Activated CD4-positive, alpha-beta memory T cell treated with anti-CD3 and anti-CD28 coated beads for 36 hours (primary cell): Measurements from ENCODE around the gene TEX2. TPM values are rescaled to one million over a fixed set of nuclear protein-coding genes. Genes with fewer than 3 reads are reported as not detected.

ENCODE experiments used
- CTCF ChIA-PET: fragments of 350-600 bp; sonication (Branson Sonifier 250); formaldehyde crosslinking; loops from one replicate; lab custom pipeline; 2021; ENCODE audit warnings: antibody characterized with exemption, inconsistent platforms; lab: Charles Lee
- POLR2A ChIA-PET: fragments of 350-600 bp; sonication (Branson Sonifier 250); formaldehyde crosslinking; loops from one replicate; lab custom pipeline; 2021; ENCODE audit warnings: antibody characterized with exemption; lab: Charles Lee
- DNase-seq: peaks from one replicate; pipeline ENCODE4 v3.0.0-alpha.2; 2020
- H3K27ac Mint-ChIP-seq: one replicate; pipeline ENCODE4 v1.8.0; 2021; ENCODE audit warnings: mixed read lengths
- H3K27me3 Mint-ChIP-seq: one replicate; pipeline ENCODE4 v1.8.0; 2021; ENCODE audit warnings: mixed read lengths
- H3K36me3 Mint-ChIP-seq: one replicate; pipeline ENCODE4 v1.8.0; 2021; ENCODE audit warnings: mixed read lengths
- H3K4me1 Mint-ChIP-seq: one replicate; pipeline ENCODE4 v1.8.0; 2021; ENCODE audit warnings: low read depth, mixed read lengths
- H3K4me3 Mint-ChIP-seq: one replicate; pipeline ENCODE4 v1.8.0; 2021; ENCODE audit warnings: mild to moderate bottlenecking, mixed read lengths
- H3K9me3 Mint-ChIP-seq: one replicate; pipeline ENCODE4 v1.8.0; 2021; ENCODE audit warnings: mixed read lengths
- intact Hi-C: fragments of 100-400 bp; cut with micrococcal nuclease; formaldehyde crosslinking; loops from one replicate; pipeline ENCODE4 v1.15.1; 2023
- total RNA-seq, 2 experiments: library from RNA; stranded (reverse); gene quantifications; one replicate each; pipeline ENCODE4 v1.2.3, GENCODE V29; 2021

TEX2 gene
- total RNA-seq, 2 experiments from 2014 or later: 11.9 to 12.1 TPM

DNA sequence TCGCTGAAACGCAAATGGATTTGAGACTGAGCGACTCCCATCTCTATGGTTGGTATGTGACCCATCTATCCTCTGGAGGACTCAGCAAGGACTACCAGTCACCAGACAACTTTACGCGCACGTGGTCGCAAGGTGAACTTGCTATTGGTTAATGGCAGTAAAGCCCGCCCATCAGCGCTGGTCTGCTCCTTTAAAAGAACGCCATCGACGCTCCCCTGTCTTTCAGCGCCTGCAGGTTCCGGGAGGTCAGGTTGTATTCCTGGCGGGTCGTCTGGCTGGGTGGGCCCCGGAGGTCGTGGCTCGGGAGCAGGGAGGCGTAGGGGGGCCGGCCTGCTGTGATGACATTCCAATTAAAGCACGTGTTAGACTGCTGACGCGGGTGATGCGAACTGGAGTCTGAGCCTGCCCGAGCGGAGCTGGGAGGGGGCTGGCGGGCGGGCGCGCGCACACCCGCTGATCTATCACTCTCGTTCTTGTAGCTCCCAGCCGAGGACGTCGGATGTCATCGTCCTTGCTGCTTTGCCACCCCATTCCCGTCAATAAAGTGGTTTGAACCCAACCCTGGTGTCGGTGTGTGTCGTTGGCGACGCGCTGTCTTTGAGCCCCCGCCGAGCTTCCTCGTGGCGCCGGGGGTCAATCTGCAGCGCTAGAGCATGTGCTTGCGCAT is 117.2 kb downstream of the TEX2 start:
- ChIA-PET CTCF (interaction anchor here (0.7 to 6.1 kb wide), 14 partner anchors 12 to 297 kb away, joined by 3 to 60 read pairs (median 4); partner anchors contain the start of gene ICAM2), POLR2A (interaction anchor here (0.5 to 4.0 kb wide), 29 partner anchors 9 to 360 kb away, joined by 3 to 65 read pairs (median 5); partner anchors contain the start of genes DDX5, ERN1, ICAM2 and POLG2)
- H3K4me1 Mint-ChIP-seq: peaks cover 23% of the 10 kb centered on the region
- H3K27me3 Mint-ChIP-seq: no peaks in the 10 kb centered on the region
- no peaks in the 10 kb centered on the region for H3K9me3 Mint-ChIP-seq
- no peak overlapping the region for H3K4me3 Mint-ChIP-seq
- intact Hi-C loops: loop anchor here (1.0 to 5.0 kb wide), 7 partner anchors 16 to 351 kb away; partner anchors contain the start of genes ERN1, POLG2 and TEX2
- no peak overlapping the region for H3K27ac Mint-ChIP-seq
- peaks cover 10% of the 10 kb centered on the region for H3K36me3 Mint-ChIP-seq
- peak; percentile 96 for DNase-seq

DNA sequence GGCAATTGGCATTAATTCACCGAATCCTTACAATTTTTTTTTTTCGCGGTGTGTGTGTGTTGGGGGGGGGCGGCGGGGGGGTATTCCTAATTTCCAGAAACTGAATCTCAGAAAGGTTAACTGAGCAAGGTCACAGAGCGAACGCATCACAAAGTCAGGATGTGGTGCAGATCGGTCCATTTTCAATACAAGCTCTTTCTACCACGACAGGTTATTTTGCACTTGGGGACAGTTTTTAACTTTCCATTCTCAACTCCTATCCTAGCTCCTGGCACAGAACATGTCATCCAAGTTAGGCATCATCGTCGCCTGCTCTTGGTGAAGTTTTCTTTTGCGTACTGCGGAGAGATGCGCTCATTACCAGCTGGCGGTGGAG is 117.7 kb downstream of the TEX2 start:
- H3K27me3 Mint-ChIP-seq: no peaks in the 10 kb centered on the region
- ChIA-PET CTCF (interaction anchor here (0.6 to 6.1 kb wide), 15 partner anchors 12 to 424 kb away, joined by 3 to 60 read pairs (median 4); partner anchors contain the start of gene ICAM2), POLR2A (interaction anchor here (0.6 to 4.0 kb wide), 23 partner anchors 10 to 199 kb away, joined by 3 to 65 read pairs (median 7); partner anchors contain the start of genes ERN1, ICAM2 and TEX2)
- peaks cover 10% of the 10 kb centered on the region for H3K36me3 Mint-ChIP-seq
- DNase-seq: no peak
- no peak overlapping the region for H3K4me3 Mint-ChIP-seq
- intact Hi-C loops: loop anchor here (1.0 to 5.0 kb wide), 6 partner anchors 15 to 352 kb away; partner anchors contain the start of genes ERN1, POLG2 and TEX2
- H3K4me1 Mint-ChIP-seq: peaks cover 23% of the 10 kb centered on the region
- no peak overlapping the region for H3K27ac Mint-ChIP-seq
- no peaks in the 10 kb centered on the region for H3K9me3 Mint-ChIP-seq

DNA sequence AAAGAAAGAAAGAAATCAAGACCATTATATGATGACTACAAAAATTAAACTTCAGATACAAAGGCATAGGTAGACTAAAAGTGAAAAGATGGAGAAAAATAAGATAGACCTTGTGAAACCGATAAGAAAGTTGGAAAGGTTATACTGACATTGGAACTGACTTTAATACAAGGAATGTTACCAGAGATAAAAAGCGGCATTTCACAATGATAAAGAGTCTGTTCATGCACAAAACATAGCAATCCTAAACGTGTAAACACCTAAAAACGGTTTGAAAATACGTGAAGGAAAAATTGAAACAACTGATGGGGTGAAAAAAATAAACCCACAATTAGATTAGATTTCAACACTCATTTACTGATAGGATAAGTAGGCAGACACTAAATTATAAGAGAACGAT is 123.5 kb downstream of the TEX2 start:
- CTCF ChIA-PET: interaction anchor here (1.3 to 2.0 kb wide), 2 partner anchors 110 to 111 kb away, joined by 3 to 7 read pairs; no protein-coding TSS in a partner anchor
- H3K9me3 Mint-ChIP-seq: no peaks in the 10 kb centered on the region
- H3K4me1 Mint-ChIP-seq: no peaks in the 10 kb centered on the region
- H3K4me3 Mint-ChIP-seq: no peak overlapping the region
- H3K36me3 Mint-ChIP-seq: no peaks in the 10 kb centered on the region
- no peaks in the 10 kb centered on the region for H3K27me3 Mint-ChIP-seq
- intact Hi-C loops: no loop called here
- H3K27ac Mint-ChIP-seq: no peak overlapping the region
- no peak for DNase-seq
- POLR2A ChIA-PET: no interaction called here

DNA sequence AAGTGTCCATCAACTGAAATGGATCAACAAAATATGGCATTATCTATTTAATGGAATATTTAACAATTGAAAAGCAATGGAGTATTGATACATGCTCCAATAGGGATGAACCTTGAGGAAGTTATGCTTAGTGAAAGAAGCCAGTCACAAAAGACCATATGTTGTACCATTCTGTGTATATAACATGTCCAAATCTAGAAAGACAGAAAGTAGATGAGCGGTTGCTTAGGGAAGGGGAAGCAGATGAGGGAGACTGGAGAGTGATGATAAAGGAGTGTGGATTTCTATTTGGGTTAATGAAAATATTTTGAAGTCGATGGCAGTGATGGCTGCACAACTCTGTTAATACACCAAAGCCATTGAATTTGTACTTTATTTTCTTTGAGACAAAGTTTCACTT is 124.6 kb downstream of the TEX2 start:
- ChIA-PET CTCF (interaction anchor here (1.3 to 1.8 kb wide), 2 partner anchors 109 to 113 kb away, joined by 3 to 7 read pairs; no protein-coding TSS in a partner anchor), POLR2A (no interaction called here)
- H3K9me3 Mint-ChIP-seq: no peaks in the 10 kb centered on the region
- DNase-seq: no peak
- no peak overlapping the region for H3K4me3 Mint-ChIP-seq
- no peaks in the 10 kb centered on the region for H3K27me3 Mint-ChIP-seq
- H3K27ac Mint-ChIP-seq: no peak overlapping the region
- no peaks in the 10 kb centered on the region for H3K36me3 Mint-ChIP-seq
- peaks cover 3% of the 10 kb centered on the region for H3K4me1 Mint-ChIP-seq
- intact Hi-C loops: no loop called here

DNA sequence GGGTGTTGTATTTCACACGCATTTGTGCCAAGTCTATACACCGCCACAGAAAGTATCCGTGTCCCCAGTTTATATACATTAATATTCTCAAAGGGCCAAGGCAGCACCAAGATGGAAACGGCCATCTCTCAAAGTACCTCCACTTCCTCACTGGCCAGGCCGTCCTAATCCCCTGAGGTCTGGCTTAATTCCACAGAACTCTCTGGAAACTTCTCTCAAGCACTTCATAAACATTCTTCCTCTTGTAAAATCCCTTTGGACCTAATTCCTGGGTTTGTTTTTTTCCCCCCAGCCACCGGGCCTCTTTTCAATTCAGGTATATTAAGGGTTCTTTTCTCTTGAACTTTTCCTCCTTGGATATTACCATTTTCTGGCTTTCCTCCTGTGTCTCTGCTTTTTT is 128.1 kb downstream of the TEX2 start:
- CTCF ChIA-PET: interaction anchor here (0.9 to 9.7 kb wide), 13 partner anchors 9 to 231 kb away, joined by 3 to 583 read pairs (median 16); partner anchors contain the start of genes CD79B, CSHL1 and ICAM2

DNA sequence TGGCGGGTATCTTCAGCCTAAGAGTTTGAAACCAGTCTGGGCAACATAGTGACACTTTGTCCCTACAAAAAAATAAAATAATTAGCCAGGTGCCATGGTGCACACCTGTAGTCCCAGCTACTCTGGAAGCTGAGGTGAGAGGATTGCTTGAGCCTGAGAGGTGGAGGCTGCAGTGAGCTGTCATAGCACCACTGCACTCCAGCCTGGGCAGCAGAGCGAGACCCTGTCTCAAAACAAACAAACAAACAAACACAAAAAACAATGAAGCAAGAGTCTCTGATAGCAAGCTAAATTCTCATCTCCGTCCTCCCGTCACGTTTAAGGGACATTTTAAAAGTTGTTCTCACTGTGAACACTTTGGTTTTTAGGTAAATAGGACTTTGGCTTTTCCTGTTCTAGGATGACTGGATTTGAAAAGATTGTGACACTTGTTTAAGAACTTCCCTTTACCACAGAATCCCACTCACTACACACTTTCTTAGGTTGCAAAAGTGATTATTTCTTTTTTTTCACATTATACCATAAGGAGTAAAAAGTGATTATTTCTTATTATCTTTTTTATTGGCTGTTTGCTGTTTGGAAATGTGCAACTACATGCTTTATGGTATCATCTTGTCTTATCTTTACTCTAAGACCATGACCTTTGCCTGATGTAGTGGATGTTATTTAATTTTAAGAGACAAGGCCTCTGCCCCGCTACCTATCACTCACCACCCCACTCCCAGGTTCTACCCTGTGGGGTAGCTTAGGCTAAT is 128.7 kb downstream of the TEX2 start:
- DNase-seq: no peak
- POLR2A ChIA-PET: interaction anchor here (0.6 to 6.8 kb wide), 5 partner anchors 12 to 109 kb away, joined by 3 to 65 read pairs (median 9); no protein-coding TSS in a partner anchor

More for the DNA sequence above, 128.1 kb downstream of the TEX2 start:
- H3K27me3 Mint-ChIP-seq: no peaks in the 10 kb centered on the region
- peaks cover 27% of the 10 kb centered on the region for H3K4me1 Mint-ChIP-seq
- no peaks in the 10 kb centered on the region for H3K9me3 Mint-ChIP-seq
- no peak overlapping the region for H3K4me3 Mint-ChIP-seq
- POLR2A ChIA-PET: interaction anchor here (1.2 kb wide), 1 partner anchor 10 kb away, joined by 6 read pairs; no protein-coding TSS in a partner anchor
- no peaks in the 10 kb centered on the region for H3K36me3 Mint-ChIP-seq
- intact Hi-C loops: loop anchor here (5.0 kb wide), 1 partner anchor 372 kb away; the partner anchor contains the start of genes CEP95 and DDX5
- DNase-seq: no peak
- no peak overlapping the region for H3K27ac Mint-ChIP-seq

DNA sequence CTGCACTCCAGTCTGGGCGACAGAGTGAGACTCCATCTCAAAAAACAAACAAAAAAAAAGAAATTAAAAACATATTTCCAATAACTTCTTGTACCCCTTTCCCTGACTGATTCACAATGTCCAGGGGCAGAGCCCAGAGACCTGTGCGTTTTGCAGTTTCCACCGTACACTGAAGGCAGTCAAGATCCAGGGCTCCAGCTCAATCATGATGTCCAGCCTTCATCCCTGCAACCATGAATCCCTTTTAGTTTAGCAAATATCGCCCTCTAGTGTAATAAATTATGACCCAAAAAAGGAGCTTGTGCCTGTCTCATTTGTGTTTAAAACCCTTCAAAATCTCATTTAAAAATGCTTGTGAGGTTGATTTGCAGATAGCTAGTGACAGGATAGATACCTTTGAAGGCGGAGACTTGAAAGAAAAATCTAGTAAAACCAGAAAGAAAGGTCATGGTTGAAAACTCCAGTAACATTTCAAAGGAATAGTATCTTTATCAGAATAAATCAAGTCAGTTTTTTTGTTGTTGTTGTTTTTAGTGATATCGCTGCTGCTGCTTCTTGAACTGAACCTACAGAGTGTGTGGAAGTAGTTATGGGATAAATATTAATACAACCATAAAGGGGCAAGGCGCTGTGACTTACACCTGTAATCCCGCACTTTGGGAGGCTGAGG is 129.4 kb downstream of the TEX2 start:
- CTCF ChIA-PET: interaction anchor here (0.6 to 9.7 kb wide), 82 partner anchors 9 to 415 kb away, joined by 3 to 583 read pairs (median 5); partner anchors contain the start of genes CD79B, CSHL1, GH1 and GH2
- Mint-ChIP-seq H3K36me3 (peaks cover 5% of the 10 kb centered on the region), H3K27ac (peak overlapping the region; percentile 16), H3K4me1 (peaks cover 27% of the 10 kb centered on the region), H3K9me3 (no peaks in the 10 kb centered on the region), H3K4me3 (no peak overlapping the region), H3K27me3 (no peaks in the 10 kb centered on the region)
- DNase-seq: no peak
- intact Hi-C loops: loop anchor here (1.0 to 5.0 kb wide), 2 partner anchors 104 to 374 kb away; partner anchors contain the start of genes CEP95 and DDX5
- POLR2A ChIA-PET: interaction anchor here (0.6 to 6.8 kb wide), 6 partner anchors 13 to 187 kb away, joined by 3 to 65 read pairs (median 8); no protein-coding TSS in a partner anchor

More for the DNA sequence above, 128.7 kb downstream of the TEX2 start:
- peaks cover 27% of the 10 kb centered on the region for H3K4me1 Mint-ChIP-seq
- H3K36me3 Mint-ChIP-seq: no peaks in the 10 kb centered on the region
- intact Hi-C loops: loop anchor here (5.0 kb wide), 1 partner anchor 373 kb away; the partner anchor contains the start of genes CEP95 and DDX5
- no peaks in the 10 kb centered on the region for H3K9me3 Mint-ChIP-seq
- CTCF ChIA-PET: interaction anchor here (0.6 to 9.7 kb wide), 78 partner anchors 10 to 414 kb away, joined by 3 to 583 read pairs (median 5); partner anchors contain the start of genes CD79B, CSHL1, GH1 and GH2
- no peaks in the 10 kb centered on the region for H3K27me3 Mint-ChIP-seq
- H3K27ac Mint-ChIP-seq: no peak overlapping the region
- no peak overlapping the region for H3K4me3 Mint-ChIP-seq

DNA sequence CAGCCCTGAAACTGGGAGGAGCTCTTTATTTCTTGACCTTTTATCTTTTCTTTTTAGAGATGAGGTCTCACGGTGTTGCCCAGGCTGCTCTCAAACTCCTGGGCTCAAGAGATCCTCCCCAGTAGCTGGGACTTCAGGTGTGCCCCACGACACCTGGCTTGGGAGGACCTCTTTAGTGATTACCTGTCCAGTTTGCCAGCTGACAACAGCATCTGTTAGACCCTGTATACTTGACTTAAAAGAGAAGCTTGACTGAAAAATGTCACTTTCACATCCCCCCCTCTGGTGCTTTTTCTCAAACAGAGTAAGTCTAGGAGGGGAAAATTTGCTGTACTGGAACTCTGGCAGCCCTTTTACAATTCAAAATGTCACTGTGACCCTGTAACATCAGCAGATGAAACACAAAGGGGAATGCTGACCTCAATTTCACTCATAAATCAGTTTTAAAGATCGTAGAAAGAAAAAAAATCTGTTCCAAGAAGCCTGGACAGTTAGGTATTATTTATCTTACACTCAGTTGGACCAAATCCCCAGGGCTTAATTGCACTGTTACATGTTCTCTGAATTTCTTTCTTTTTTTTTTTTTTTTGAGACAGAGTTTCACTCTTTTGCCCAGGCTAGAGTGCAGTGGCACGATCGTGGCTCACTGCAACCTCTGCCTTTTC is 131.3 kb downstream of the TEX2 start:
- intact Hi-C loops: loop anchor here (2.0 to 5.0 kb wide), 4 partner anchors 15 to 376 kb away; partner anchors contain the start of genes CEP95, DDX5 and GH1
- Mint-ChIP-seq H3K27ac (peak overlapping the region; percentile 93), H3K4me1 (peaks cover 39% of the 10 kb centered on the region), H3K4me3 (no peak overlapping the region), H3K9me3 (no peaks in the 10 kb centered on the region), H3K36me3 (peaks cover 9% of the 10 kb centered on the region), H3K27me3 (no peaks in the 10 kb centered on the region)
- ChIA-PET POLR2A (interaction anchor here (1.0 to 6.8 kb wide), 12 partner anchors 10 to 185 kb away, joined by 3 to 85 read pairs (median 19); partner anchors contain the start of genes ICAM2 and TEX2), CTCF (interaction anchor here (1.0 to 9.7 kb wide), 13 partner anchors 12 to 373 kb away, joined by 3 to 583 read pairs (median 16); partner anchors contain the start of genes GH1 and ICAM2)
- no peak for DNase-seq

DNA sequence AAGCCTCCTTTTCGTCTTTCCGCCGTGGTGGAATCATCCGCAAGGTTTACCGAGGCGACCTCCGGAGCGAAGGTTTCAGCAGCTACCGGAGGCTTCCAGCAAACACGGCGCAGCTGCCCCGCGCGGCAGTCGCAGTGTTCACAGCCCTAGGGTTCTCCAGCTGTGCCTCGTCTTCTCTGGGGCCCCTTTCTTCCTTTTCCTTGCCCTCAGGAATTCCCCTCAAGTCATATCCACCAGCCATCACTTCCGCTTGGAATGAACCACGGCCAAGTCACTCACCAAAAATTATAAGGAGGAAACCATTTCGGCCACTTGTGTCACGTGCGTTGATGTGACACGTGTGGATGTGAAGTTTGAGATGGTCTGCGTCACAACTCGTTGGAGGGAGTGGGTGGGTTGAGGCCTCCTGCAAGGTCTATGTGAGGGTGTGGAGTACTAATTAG is 132.5 kb downstream of the TEX2 start:
- peaks cover 12% of the 10 kb centered on the region for H3K36me3 Mint-ChIP-seq
- DNase-seq: peak; percentile 89
- peak overlapping the region; percentile 93 for H3K27ac Mint-ChIP-seq
- CTCF ChIA-PET: interaction anchor here (1.1 to 9.7 kb wide), 13 partner anchors 9 to 211 kb away, joined by 3 to 583 read pairs (median 13); partner anchors contain the start of genes GH1 and ICAM2
- POLR2A ChIA-PET: interaction anchor here (0.6 to 6.8 kb wide), 16 partner anchors 9 to 184 kb away, joined by 3 to 85 read pairs (median 10); partner anchors contain the start of genes ICAM2 and TEX2
- intact Hi-C loops: loop anchor here (1.0 to 5.0 kb wide), 9 partner anchors 9 to 377 kb away; partner anchors contain the start of genes CEP95, DDX5 and GH1
- H3K4me1 Mint-ChIP-seq: peaks cover 50% of the 10 kb centered on the region
- peak overlapping the region; percentile 74 for H3K4me3 Mint-ChIP-seq
- H3K9me3 Mint-ChIP-seq: no peaks in the 10 kb centered on the region
- no peaks in the 10 kb centered on the region for H3K27me3 Mint-ChIP-seq
